H1 (cell line): ENCODE data around the gene AGPAT3. TPM values are rescaled to one million over a fixed set of nuclear protein-coding genes. Genes with fewer than 3 reads are reported as not detected.

Experiments used
- ASH2L ChIP-seq: fragments of 200-600, 300-600 bp; sonication (generic); IDR thresholded peaks from one replicate; pipeline ENCODE4 v1.7.1; 2017; ENCODE audit warnings: low read length
- HDAC2 ChIP-seq, 2 experiments: fragments of 300-600 bp in 1 of 2; sonication (generic) in 1 of 2; IDR thresholded peaks; 2 replicates each; pipeline ENCODE4 v1.6.1; 2011 to 2012; ENCODE audit warnings: low read depth in 2 of 2, low read length in 2 of 2, mild to moderate bottlenecking in 2 of 2, moderate library complexity in 2 of 2, borderline replicate concordance in 1 of 2, inconsistent platforms in 1 of 2
- KDM5A ChIP-seq: fragments of 200-600 bp; IDR thresholded peaks from 2 replicates; pipeline ENCODE4 v1.7.1; 2012; ENCODE audit warnings: mild to moderate bottlenecking, low read length, inconsistent platforms, mixed read lengths
- POLR2A ChIP-seq, 2 experiments: IDR thresholded peaks; 1 replicate in 1 of 2; 2 replicates in 1 of 2; pipeline ENCODE4 v1.6.1; 2011; ENCODE audit warnings: low read depth in 2 of 2, low read length in 2 of 2, mild to moderate bottlenecking in 2 of 2; ENCODE audit errors: control extremely low read depth in 1 of 2
- RAD21 ChIP-seq, 2 experiments: IDR thresholded peaks in 1 of 2; conservative IDR thresholded peaks in 1 of 2; 2 replicates each; pipeline ENCODE4 v1.6.1; 2011; ENCODE audit warnings: low read depth in 2 of 2, low read length in 2 of 2, improper control_type of control experiment in 1 of 2, inconsistent platforms in 1 of 2, mild to moderate bottlenecking in 1 of 2, moderate library complexity in 1 of 2
- TBP ChIP-seq: IDR thresholded peaks from 2 replicates; pipeline ENCODE4 v1.6.1; 2011; ENCODE audit warnings: low read depth, low read length, improper control_type of control experiment
- polyA plus RNA-seq, 7 experiments: library from polyadenylated mRNA; depleted of rRNA in 3 of 7; stranded (reverse) in 5 of 7; unstranded in 2 of 7; fragments of >200 nt in 5 of 7; fragments of 200-250 nt in 2 of 7; gene quantifications; 1 replicate in 5 of 7; 2 replicates in 1 of 7; 4 replicates in 1 of 7; pipeline versions ENCODE4 v1.2.1 to v1.2.3, GENCODE V29; 2011 to 2013; ENCODE audit warnings: missing spikeins in 2 of 7, mixed read lengths in 2 of 7
- total RNA-seq: library from RNA; stranded (reverse); fragmentation: NEBNext Ultra II Directional; extraction: Animal tissue kit (Norgen Biotek cat#: 25700); gene quantifications from 2 replicates; pipeline ENCODE4 v1.2.1, GENCODE V29; 2021

Gene AGPAT3
- total and polyA plus RNA-seq, 2 of the 8 experiments (the other 6 are each of a cell fraction or from before 2014, with no cell fraction given), result 5.8 to 7.3 TPM

DNA sequence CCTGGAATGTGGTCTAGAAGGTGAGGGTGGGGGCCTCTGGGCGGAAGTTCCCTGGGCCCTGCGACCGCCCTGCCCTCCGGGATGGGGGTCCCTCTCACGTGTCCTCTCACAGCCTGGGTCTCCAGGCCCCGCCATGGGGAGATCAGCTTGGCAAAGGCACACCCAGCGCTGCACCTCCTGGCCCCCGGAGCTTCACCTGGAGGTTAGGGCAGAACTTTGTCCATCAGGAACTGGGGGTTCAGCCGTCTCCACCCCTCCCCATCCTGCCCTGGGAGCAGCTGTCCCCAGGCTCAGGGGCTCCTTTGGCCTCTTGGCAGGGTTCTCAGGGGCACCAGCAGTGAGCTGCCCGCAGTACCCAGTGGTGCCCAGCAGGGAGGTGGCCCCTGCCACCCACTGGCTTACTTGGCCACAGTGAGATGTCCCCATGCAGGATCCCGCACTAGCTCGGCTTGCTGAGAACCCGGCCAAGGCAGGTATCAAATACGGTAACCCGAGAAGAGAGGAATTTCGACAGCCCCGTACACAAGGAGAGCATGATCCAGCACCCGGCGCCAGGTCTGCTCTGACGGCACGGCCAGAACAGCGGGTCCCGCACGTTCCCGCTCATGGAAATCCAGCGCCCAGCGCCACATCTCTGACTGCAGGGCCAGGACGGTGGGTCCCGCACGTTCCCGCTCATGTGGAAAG, 38.9 kb upstream of the AGPAT3 start (continued):
- TF ChIP-seq KDM5A (no peak), ASH2L (no peak), POLR2A (IDR thresholded peaks at IDR 0.05; ENCODE audit: control extremely low read depth in 1 of 2, low read depth in 2 of 2, low read length in 2 of 2) (no peak), TBP (no peak), RAD21 (IDR thresholded peaks at IDR 0.05 in 1 of 2, conservative IDR thresholded peaks at IDR 0.05 in 1 of 2; ENCODE audit: low read depth in 2 of 2, low read length in 2 of 2) (0 out of 4 replicates have a peak, but pooled peaks of 1 of the 2 experiments have one; percentile 2), HDAC2 (IDR thresholded peaks at IDR 0.05; ENCODE audit: borderline replicate concordance in 1 of 2, low read depth in 2 of 2, low read length in 2 of 2) (no peak)
